ENCODE data around the gene GPS2. TPM values are rescaled to one million over a fixed set of nuclear protein-coding genes. Genes with fewer than 3 reads are reported as not detected.

GPS2 gene
- total and polyA plus RNA-seq, 3 donors from 2014 or later: 204 to 239 (median 219) TPM

DNA sequence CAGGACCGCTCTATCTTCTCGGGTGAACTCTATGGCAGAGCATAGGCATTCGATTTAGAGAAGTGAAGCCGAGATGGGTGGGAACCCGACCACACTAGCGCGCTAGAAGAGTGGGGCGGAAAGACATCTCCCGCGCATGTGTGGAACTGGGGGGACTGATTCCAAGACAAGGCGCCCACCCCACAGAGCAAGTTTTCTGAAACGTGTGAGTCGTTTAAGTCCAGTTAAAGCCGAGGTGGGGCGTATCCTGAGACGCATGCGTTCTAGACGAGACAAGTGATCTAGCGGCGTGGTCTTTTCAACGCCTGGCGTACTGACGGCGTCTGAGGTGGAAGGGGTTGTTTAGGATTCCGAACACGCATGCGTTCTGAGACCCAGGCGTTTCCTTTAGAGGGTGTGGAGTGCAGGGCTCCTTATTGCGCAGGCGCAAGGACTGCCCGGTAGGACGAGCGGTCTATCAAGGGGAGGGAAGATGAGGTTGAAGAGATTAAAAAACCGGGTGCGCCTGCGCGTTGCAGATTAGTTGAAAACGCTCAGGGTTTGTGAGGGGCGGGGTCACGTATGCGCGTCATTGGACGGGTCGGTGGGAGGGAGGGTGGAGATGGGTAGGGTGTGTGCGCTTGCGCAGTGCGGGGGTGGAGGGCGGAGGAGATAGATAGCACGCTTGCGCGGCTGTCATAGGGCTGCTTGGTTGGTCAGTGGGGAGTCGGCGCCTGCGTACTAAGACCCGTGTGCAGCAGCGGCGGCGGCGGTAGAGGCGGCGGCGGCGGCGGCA, 8.1 kb downstream of the GPS2 start, which contains the start of gene EIF5A:
EIF5A (plus strand) TSS at position 718 of the 775 bp plus-strand sequence. CDS start 2,008 bp downstream, outside the sequence.
- Histone ChIP-seq H3K27ac (peak within 1 kb of the TSS; percentile 92 to 97), H3K36me3 (ENCODE audit: low read depth, missing control alignments) (no peaks in the 10 kb centered on the region), H3K4me1 (peaks cover 11% of the 10 kb centered on the region), H3K4me3 (peak within 1 kb of the TSS; percentile 88 to 99), H3K9me3 (no peaks in the 10 kb centered on the region), H3K27me3 (no peaks in the 10 kb centered on the region)
- peak; percentile 88 for TF ChIP-seq POLR2A (IDR thresholded peaks at IDR 0.05)
- TF ChIP-seq, protein P1, sequence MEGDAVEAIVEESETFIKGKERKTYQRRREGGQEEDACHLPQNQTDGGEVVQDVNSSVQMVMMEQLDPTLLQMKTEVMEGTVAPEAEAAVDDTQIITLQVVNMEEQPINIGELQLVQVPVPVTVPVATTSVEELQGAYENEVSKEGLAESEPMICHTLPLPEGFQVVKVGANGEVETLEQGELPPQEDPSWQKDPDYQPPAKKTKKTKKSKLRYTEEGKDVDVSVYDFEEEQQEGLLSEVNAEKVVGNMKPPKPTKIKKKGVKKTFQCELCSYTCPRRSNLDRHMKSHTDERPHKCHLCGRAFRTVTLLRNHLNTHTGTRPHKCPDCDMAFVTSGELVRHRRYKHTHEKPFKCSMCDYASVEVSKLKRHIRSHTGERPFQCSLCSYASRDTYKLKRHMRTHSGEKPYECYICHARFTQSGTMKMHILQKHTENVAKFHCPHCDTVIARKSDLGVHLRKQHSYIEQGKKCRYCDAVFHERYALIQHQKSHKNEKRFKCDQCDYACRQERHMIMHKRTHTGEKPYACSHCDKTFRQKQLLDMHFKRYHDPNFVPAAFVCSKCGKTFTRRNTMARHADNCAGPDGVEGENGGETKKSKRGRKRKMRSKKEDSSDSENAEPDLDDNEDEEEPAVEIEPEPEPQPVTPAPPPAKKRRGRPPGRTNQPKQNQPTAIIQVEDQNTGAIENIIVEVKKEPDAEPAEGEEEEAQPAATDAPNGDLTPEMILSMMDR (IDR thresholded peaks at IDR 0.05): peak in 1 of 3 experiments; percentile 1
- DNase-seq: peak; percentile 98
- intact Hi-C loops (cut with DNase I; ENCODE audit: low total_unique reads): no loop called here
- WGBS, 2 donors: 0 to 1% methylated on average over 54 to 64 of the region's 64 CpGs

DNA sequence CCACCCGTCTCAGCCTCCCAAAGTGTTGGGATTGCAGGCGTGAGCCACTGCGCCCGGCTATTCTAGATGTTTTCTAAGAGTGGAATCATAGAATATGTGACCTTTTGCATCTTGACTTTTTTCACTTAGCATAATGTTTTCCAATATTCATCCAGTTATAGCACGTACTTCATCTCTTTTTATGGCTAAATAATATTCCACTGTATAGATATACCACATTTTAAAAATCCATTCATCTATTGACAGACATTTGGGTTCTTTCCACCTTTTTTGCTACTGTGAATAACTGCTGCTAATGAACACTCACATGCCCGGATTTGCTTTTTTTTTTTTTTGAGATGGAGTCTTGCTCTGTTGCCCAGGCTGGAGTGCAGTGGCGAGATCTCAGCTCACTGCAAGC, 11.0 kb downstream of the GPS2 start:
- WGBS, 2 donors: 93 to 94% methylated on average over 7 of the region's 7 CpGs
- H3K4me1 ChIP-seq: peaks cover 6% of the 10 kb centered on the region
- intact Hi-C loops (cut with DNase I; ENCODE audit: low total_unique reads): no loop called here

DNA sequence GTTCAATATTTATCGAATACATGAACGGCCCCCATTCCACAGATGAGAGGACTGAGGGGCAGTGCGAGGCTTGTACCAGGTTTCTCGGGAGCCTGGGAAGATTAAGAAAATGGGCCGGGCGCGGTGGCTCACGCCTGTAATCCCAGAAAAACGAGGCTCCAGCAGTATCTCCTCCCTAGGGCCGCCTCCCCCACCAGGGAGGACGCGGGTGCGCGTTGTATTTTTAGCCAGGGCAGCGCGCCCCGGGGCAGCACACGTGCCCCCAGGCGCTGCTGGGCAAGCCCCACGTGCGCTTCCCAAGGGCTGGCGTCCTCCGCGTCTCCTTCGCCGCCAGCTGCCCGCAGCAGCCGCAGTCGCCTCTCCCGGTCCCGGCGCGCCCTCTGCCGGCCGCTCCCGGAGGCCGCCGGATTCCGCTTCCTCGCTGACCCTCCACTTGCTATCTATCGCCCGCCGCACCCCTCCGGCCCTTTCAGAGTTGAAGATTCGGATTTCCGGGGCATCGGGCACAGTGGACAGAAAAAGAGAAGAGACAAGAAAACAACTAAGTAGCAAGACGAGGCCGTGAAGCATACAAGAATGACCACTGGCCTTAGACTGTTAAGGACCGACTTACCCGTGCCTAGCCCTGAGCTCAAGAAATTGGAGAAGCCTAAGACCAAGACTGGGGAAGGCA, 18.8 kb downstream of the GPS2 start:
- TF ChIP-seq POLR2A (IDR thresholded peaks at IDR 0.05): no peak
- TF ChIP-seq, protein P1 (IDR thresholded peaks at IDR 0.05): peak; percentile 96 to 97 (median 96)
- Histone ChIP-seq H3K9me3 (no peaks in the 10 kb centered on the region), H3K4me1 (peaks cover 30% of the 10 kb centered on the region), H3K4me3 (peak overlapping the region; percentile 24 to 29), H3K27me3 (no peaks in the 10 kb centered on the region), H3K27ac (no peak overlapping the region), H3K36me3 (ENCODE audit: low read depth, missing control alignments) (no peaks in the 10 kb centered on the region)
- DNase-seq: peak; percentile 87
- intact Hi-C loops (cut with DNase I; ENCODE audit: low total_unique reads): no loop called here
- 1 to 5% methylated on average over 19 to 51 of the region's 51 CpGs for WGBS, 2 donors

More for the DNA sequence above, 11.0 kb downstream of the GPS2 start:
- TF ChIP-seq, protein P1 (IDR thresholded peaks at IDR 0.05): no peak
- no peak for TF ChIP-seq POLR2A (IDR thresholded peaks at IDR 0.05)
- no peaks in the 10 kb centered on the region for H3K36me3 ChIP-seq (ENCODE audit: low read depth, missing control alignments)
- H3K27me3 ChIP-seq: no peaks in the 10 kb centered on the region
- no peak overlapping the region for H3K27ac ChIP-seq
- H3K4me3 ChIP-seq: no peak overlapping the region
- no peaks in the 10 kb centered on the region for H3K9me3 ChIP-seq
- no peak for DNase-seq

DNA sequence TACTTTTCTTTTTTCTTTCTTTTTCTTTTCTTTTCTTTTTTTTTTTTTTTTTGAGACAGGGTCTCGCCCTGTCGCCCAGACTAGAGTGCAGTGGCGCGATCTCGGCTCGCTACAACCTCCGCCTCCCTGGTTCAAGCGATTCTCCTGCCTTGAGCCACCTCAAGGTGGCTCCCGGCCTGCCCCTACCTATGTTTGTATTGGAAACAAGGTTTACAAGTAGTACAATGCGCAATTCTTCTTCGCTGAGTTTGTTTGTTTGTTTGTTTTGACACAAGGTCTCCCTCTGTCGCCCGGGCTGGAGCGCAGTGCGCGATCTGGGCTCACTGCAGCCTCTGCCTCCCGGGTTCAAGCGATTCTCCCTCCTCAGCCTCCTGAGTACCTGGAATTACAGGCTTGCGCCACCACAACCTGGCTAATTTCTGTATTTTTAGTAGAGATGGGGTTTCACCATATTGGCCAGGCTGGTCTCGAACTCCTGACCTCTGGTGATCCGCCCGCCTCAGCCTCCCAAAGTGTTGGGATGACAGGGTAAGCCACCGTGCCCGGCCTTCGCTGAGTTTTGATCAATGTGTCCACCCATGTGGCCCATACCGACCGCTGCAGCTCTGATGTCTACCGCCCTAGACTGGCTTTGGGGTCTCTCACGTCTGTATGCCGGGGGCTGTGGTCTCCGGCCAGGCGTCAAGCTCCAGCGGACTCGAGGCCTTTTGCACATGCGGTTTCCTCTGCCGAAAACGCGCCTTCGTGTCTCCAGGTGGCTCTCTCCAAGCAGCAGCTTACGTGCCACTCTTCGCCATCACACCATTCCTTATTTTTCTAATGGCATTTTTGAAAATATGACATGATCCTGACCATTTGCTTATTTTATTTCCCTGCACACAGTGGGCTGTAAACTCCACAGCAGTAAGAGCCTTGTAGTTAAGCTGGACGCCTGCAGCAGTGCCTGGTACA, 19.7 kb downstream of the GPS2 start:
- intact Hi-C loops (cut with DNase I; ENCODE audit: low total_unique reads): no loop called here
- H3K4me3 ChIP-seq: peak overlapping the region; percentile 42 to 50
- no peaks in the 10 kb centered on the region for H3K9me3 ChIP-seq
- H3K27me3 ChIP-seq: no peaks in the 10 kb centered on the region
- H3K36me3 ChIP-seq (ENCODE audit: low read depth, missing control alignments): no peaks in the 10 kb centered on the region
- 51 to 53% methylated on average over 42 of the region's 42 CpGs for WGBS, 2 donors
- peaks cover 30% of the 10 kb centered on the region for H3K4me1 ChIP-seq
- no peak for TF ChIP-seq POLR2A (IDR thresholded peaks at IDR 0.05)
- TF ChIP-seq, protein P1 (IDR thresholded peaks at IDR 0.05): no peak
- no peak for DNase-seq
- peak overlapping the region in 1 of 2 donors; percentile 24 for H3K27ac ChIP-seq
